Activated CD4-positive, alpha-beta T cell treated with anti-CD3 and anti-CD28 coated beads for 24 hours (primary cell): ENCODE measurements around the gene TMEM167A.

Experiments used
- DNase-seq, 2 donors: peaks; one replicate each; pipeline ENCODE4 v3.0.0-alpha.2; 2020; ENCODE audit warnings: low read depth in 2 of 2

The TMEM167A gene, protein sequence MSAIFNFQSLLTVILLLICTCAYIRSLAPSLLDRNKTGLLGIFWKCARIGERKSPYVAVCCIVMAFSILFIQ

DNA sequence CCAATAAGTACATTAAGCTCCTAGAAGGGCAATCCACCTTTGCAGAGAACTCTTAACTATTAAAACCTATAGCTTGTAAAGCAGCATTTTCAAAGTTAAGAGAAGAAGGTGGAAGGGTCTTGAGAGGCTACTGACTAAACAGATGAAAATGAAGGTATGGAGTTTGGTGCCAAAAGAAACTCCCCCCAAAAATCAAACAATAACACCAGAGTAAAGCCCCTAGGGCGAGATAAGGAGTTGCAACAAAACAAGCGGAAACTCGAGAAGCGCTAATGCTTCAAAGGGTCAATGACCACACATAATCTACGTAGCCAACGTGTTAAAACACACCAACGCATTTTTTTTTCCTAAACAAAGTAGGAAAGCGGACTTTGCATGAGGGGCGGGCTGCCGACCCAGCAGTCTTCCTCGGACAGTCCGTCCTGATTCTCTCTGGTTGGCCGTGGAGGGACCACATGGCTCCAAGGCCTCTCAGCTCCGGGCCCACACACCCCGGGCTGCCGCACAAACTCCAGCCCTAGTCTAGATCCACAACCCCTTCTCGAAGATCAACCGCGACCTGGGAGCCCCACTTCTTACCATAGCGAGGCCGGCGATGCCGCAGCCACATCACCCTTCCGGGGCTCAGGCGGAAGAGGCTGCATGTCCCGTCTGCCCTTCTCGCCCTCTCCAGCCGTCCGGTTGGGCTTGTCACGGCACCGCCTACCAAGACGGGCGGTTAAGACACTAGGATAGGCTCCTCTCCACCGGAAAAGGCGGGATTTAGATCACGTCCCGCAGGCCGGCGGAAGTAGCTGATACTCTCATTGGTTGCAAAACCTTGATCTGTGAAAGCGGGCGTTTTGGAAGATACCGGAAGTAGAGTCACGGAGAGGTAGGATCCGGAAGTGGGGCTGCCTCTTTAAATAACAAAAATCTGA lies at the start of gene TMEM167A, which contains the start of gene XRCC4:
Gene TMEM167A, minus strand, starts transcription at position 653 of the 920 bp plus-strand sequence. Its CDS starts 71 bp downstream, at position 582.
Gene XRCC4, plus strand, starts transcription at position 806 of the 920 bp plus-strand sequence. CDS start 27,373 bp downstream, outside the sequence.
- peak; percentile 82 to 84 for DNase-seq

DNA sequence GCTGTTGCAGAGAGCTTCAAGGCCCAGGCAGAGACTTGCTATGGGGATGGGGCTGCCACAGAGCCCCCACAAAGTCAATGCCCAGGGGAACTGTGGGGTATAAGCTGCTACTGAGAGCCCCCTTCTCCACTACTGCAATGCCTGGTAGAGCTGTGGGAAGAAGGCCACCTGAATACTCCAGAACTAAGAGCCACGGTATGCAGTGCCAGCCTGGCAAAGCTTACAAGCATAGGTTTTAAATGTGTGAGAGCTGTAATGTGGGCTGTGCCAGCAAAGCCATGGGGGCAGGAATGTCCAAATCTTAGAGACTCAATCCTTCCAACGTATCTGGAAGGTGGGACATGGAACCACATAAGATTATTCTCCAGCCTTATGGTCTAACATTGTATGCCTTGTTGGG lies 49.3 kb upstream of the TMEM167A start:
- no peak for DNase-seq

DNA sequence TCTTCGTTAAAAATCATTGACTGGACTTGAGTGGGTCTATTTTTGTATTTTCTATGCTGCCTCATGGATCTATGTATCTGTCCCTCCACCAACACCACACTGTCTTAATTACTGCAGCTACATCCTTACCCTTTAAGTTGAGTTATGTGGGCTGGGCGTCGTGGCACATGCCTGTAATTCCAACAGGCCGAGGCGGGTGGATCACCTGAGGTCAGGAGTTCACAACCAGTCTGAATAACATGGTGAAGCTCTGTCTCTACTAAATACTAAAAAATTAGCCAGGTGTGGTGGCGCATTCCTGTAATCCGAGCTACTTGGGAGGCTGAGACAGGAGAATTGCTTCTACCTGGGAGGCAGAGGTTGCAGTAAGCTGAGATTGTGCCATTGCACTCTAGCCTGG lies 48.4 kb upstream of the TMEM167A start:
- no peak for DNase-seq

DNA sequence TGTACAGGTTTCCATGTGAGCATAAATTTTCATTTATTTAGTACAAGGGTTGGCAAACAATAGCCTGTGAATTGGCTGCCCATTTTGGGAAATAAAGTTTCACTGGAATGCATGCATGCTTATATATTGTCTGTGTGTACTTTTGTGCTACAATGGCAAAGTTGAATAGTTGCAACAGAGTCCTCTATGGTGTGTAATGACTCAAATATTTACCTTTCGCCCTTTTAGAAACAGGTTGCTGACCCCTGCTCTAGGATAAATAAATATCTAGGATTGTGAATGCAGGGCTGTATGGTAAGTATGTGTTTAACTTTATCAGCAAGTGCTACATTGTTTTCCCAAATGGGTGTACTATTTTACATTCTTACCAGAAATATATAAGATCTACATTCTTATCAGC lies 47.4 kb upstream of the TMEM167A start:
- no peak for DNase-seq

DNA sequence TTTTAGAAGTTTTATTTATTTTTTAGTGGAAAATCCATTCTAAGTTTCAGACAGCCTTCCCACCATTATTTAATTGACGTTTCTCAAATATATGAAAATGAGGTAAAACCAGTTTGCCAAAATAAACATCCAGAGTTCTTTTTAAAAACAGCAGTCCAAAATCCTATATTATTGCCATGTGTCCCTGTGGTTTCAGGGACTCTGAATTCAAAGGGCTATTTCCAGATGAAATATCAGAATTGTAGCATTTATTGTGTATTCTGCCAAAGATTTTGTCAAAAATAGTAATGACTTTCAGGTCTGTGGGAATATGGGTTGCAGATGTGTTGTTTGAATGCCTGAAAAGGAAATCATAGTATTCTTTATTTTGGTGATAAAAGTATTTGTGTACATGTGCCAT lies 41.8 kb upstream of the TMEM167A start:
- DNase-seq: no peak

DNA sequence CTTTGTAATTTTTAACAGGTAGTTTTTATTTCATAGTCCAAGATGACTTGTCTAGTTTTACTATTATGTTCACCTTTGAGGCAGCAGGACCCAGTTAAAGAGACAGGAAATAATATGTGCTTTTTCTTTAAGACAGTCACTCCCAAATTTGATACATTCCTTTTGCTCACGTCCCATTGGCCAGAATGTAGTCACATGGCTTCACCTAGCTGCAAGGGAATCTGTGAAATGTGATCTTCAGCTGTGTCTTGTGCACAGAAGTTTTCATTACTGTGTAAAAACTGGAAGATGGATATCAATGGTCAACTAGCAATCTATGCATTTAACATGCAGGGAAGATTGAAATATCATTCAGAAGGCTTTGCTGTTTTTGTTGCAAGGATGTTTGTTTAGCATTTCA lies 41.3 kb upstream of the TMEM167A start:
- DNase-seq: no peak

DNA sequence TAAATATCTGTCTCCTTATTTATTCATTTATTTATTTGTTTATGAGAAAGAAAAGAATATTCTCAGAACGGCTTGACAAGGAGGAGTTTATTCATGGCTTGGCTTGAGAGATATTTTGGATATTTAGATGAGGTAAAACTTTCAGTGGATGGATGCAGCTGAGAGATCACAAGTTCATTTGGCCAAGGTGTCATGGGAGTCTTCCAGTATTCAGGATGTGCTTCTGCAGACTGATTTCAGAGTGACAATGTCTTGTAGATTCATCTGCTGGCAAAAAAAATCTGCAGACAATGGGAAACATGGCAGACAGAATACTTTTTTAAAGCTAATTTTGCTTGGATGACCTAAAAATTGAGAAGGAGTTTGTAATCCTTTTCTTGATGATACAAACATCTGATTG lies 38.6 kb upstream of the TMEM167A start:
- DNase-seq: no peak

DNA sequence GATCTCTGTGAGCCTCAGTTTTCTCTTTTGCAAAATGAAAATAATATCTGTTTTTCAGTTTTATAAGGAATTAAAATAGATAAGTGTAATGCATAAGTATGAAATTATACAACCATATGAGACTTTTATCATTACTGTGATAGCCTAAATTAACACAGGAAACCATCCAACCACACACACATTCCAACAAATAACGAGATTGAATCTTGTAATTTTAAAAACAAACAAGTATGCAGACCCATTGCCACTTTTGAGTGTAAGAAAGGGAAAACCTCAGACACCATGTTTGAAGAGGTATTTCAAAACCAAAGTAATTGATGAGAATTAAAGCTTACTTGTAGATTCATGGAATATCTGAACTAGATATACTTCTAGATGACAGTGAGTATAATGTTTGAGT lies 32.2 kb upstream of the TMEM167A start:
- DNase-seq: no peak

DNA sequence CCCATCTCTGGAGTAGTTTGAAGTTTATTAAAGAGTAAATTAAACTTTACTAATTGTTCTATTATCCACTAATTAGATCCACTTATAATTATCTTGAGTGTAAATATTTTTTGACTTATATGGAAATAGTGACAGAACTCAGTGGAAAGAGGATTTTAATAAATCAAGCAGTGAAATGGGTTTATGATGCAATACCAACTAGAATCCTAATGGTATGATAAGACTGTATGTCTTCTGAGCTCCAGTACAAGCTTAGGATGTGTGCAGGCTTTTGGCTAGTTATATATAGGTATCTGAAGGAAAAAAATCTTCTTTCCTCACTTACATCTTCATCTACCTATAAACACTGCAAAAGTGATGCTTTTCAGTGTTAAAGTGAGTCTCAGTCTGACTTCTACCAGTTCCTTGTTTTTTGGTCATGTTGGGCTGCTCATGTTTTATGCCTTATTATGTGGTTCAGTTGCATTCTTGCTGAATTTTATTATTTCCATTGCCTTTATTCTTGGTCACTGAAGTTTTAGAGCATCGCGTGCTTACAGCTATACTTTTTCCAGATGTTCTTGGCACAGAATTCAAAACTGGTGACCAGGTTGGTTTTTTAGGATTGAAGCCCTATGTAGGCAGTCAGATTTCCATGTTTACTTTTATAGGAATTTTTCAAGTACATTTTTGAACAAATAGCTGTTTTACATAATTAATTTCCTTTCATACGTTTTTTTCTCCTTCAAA lies 30.7 kb upstream of the TMEM167A start:
- DNase-seq: no peak

DNA sequence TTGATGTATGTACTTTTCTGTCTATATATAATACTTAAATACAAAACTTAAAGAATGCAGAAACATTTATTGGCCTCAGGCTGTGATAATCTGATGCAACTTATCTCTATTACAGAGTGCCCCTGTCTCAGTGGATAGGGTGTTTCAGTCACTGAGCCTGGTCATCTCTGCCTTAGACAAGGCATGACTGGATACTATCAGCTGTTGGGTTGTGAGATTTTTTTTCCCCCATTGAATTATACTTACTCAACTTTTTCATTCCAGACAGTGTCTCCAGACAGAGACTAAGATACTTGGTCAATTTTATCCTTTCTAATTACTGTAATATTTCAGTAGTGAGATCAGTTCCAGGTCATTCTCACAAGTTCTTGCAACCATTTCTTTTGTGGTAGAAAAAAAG lies 26.8 kb upstream of the TMEM167A start:
- no peak for DNase-seq

DNA sequence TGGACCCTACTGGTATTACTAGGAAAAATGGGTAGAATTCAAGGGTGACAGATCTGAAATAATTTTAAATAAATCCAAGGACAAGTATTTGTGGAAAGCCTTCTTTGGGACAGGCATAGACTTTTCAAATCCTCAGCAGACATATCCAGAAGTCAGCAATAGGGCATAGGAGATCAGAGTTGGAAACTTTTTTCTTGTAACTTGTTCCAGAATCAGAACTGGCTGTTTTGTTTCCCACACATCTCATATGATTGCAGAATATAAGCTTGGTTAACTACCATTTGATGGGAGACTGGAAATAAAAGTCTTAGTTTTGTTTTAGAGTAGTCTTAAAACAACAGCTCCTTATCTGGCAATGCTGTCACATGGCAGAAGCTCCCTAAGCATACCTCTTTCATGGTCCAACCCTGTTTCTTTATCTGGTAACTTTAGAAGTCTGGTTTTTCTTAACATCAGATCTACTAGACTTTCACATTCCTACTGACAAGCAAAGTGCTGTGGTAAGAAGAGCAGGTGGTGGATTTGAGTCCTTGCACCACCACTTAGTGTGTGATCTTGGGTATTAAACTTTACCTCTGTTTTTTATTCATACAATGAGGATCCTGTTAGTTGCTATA lies 25.3 kb upstream of the TMEM167A start:
- DNase-seq: no peak

DNA sequence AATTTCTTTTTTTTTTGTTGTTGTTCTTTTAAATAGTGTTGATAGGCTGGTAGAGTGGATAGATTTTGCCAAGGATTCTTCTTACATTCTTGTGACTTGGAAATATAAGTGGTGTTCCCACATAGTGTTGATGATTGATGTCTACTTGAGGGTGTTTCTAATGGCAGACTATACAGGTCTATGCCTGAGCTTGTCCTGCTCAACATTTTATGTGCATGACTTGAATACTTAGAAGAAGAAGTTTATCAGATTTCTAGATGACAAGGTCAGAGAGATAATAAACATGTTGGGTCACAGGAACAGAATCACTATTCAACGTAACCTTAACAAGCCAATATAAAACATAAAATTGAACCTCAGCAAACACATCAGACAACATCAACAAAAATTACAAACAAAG lies 24.3 kb upstream of the TMEM167A start:
- DNase-seq: no peak

DNA sequence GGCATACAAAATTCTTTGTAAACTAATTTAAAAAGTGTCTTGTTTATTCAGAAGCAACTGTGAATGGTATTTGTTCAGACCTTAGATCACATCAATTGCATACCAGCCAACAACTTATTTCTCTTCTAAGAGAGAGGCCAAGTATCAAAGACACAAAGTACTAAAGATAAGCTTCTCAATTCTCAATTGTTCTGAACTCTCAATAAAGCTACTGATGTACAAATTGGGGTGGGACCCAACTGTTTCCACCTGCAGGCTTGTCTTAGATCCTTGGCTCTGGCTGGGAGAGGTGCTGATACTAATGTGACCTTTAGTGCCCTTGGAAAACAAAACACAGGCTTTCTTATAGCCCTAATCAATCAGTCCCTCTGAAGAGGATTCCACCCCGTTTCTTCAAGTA lies 22.3 kb upstream of the TMEM167A start:
- no peak for DNase-seq

DNA sequence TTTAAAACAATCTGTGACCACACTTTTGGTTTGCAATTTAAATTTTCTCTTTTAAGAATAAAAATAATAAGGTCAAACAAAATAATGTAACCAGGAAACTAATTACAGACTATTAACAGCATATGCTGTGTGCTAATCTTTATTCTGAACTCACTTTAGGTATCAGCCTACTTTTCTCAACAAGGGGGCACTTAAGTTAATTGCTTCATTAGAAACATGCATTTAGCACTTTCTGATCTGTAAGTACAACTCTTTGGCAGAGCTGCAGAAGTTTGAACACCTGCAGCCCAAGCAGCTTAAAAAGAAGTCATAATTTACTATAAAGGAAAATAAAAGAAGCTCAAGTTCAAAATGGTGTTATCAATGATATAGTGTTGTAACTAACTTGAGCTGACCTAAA lies 21.8 kb upstream of the TMEM167A start:
- no peak for DNase-seq

DNA sequence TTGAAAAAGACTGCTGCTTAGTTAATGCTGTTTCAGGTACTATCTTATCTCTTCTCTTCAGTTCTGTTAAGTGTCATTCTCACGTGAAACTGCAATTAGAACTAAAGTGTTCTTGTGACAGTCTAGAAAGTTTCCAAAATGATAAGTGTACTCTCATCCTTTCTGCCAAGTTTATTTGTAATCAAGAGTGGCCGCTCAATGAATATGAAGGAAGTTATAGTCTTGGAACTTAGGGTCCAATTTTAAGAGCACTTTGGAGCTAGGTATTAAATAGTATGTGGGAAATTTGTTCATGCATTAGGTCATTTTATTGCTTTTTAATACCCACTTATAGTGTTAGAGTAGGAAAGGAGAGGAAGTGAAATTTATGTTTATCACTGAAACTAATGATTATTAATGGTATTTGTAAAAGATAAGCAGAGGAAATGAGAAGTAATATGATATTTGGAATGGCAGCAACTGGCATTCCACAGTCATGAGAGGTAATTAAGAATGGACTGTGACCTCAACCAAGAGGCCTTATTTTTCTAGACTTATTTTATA lies 20.6 kb upstream of the TMEM167A start:
- DNase-seq: no peak

DNA sequence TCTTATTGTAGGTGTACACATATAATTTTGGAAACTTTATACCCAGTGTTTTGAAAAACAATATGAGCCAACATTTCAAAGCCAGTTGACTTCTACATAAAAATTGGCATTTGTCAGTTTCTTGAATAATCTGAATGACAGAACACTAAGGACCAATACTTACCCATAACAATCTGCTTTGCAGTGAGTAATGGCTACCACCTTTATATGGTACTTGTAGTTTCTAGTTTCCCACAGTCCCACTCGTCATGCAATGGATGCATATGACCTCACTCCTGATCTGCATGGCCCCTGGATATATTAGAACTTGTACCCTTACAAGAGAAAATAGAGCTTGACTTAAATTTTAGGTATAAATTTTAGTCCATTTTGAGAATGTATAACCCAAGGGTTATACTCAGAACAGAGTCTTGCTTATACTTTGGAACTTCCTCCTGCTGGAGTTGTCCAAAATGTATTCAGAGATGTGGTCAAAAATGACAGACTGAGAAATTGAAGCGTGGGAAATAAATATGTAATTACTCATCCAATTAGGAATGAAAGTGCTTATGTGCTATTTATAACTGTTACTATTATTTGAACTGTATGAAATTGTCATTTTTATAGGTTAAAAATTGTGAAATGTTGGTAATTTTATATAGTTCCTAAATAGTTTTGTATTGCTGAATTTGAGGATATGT lies 19.6 kb upstream of the TMEM167A start:
- DNase-seq: no peak

DNA sequence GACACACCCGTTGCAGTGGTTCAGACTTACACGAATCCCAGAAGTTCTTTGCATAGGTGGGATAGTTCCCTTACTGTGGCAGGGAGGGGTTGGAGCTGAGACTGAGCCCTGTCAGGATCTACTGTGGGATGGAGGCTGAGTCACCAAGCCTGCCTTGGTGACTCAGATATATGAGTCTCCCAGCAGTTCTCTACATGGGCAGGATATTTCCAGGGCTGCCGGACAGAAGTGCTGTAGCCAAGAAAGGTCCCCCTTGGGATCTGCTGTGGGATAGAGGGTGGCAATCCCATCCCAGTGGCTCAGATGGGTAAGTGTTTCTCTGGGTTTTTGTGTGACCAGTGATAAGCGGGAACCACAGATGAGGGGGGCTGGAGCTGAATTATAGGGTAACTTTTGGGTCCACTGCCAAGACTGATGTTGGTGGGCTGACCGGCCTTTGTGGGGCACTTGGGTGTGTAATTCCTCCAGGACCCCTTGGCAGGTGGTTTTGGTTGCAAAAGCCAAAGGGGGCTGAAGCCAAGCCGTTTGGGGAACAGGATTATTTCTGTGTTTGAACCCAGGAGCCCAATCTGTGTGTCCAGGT lies 18.9 kb upstream of the TMEM167A start:
- no peak for DNase-seq

DNA sequence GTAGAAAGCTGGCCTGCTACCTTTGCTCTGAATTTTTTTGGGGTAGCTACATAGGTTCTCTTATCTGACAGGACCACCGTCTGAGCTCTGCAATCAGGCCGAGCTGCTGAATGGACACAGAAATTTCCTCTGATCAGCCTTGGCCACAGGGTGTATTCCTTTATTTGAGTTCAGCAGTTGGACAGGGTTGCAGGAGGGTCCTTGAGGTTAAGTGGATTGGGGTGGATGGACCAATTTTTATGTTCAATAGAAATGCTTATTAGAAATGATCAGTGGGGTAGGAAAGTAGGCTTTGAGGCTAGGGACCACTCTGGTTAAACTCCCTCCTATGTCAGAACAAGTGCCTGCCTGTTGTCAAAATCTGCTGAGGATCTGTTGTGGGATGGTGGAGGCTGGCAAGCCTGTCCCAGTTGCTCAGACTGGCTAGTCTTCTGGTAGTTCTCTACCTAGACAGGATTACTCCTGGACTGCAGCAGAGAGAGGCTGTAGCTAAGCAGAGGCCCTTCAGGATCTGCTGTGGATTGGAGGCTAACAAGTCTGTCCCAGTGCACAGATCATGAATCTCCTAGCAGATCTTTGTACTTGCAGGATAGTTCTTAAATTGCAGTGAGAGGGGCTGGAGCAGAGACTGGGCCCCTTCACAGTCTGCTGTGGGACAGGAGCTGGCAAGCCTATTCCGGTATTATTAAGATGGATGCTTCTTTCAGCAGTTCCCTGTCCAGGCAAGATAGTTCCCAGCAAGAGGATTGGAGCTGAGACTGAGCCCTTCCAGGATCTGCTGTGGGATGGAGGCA lies 18.2 kb upstream of the TMEM167A start:
- no peak for DNase-seq

DNA sequence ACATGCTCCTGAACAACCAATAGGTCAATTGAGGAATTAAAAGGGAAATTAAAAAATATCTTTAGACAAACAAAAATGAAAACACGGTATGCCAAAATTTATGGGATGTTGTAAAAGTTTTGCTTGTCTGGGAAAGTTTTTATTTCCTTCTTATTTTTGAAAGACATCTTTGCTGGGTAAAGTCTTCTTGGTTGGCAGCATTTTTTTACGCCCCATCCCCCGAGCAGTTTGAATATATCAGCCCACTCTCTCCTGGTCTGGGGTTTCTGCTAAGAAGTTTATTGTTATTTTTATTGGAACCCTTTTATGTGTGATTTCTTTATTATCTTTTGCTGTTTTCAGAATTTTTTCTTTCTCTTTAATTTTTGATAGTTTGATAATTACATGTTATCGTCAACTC lies 16.5 kb upstream of the TMEM167A start:
- no peak for DNase-seq

DNA sequence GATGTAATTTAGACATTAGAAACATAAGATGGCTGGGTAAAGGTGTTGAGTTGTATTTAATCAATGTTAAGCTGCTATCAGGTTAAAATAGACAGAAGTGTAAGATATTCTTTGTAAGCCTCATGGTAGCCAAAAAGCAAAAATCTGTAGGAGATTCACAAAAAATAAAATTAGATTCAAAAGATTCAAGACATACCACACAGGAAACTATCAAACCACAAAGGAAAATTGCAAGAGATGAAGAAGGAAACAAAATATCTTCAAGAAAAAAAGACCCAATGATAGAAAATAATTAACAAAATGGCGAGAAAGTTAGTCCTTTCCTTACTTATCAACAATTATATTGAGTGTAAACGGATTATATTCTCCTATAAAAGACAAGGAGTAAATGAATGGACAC lies 15.4 kb upstream of the TMEM167A start:
- DNase-seq: no peak
